SHP77 treated with DMSO at 0.1 percent for 48 hours (cell line): ENCODE results near the gene MAP1LC3B.

ENCODE experiments used
- DNase-seq: peaks from one replicate; lab custom pipeline; 2025; lab: John Stamatoyannopoulos, UW

MAP1LC3B gene

GRCh38 chr16:87432330-87432915 is 40.3 kb downstream of the MAP1LC3B start:
- no peak for DNase-seq

GRCh38 chr16:87434146-87434667 is 42.1 kb downstream of the MAP1LC3B start:
- no peak for DNase-seq

DNA sequence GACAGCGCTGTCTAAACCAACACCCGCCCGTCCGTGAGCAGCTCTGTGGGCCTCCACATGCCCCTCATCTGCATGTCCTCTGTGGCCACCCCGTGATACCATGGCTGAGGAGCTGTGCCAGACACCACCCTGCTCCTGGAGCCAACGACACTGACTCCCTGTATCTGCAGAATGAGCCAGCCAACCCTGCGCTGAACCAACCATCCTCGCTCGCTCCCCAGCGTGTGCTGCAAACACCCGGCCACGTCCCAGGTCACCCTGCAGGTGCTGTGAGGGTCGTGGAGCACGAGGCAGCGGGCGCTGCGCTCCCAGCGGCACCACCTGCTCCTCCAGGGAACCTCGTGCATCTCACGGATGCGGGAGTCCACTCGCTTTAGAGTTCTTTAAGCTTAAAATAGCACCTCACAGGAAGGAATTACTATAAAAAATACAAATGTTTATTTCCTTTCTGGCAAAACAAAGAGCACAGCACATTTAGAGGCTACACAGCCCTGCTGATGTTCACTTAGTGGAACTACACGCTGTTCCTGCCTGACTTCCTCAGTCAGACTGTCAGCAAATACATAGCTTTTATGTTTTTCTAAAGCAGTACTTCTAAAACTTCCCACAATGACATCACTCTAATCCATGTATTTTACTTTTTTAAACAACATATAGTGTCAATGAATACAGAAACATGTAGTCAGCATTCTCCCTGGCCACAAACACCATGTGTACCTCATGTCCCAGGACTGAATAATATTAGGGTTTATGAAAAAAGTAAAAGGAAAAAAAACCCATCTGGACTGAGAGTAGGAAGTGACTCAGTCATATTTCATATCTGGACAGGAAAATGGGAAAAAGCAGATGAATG is 43.5 kb downstream of the MAP1LC3B start:
- DNase-seq, result no peak

DNA sequence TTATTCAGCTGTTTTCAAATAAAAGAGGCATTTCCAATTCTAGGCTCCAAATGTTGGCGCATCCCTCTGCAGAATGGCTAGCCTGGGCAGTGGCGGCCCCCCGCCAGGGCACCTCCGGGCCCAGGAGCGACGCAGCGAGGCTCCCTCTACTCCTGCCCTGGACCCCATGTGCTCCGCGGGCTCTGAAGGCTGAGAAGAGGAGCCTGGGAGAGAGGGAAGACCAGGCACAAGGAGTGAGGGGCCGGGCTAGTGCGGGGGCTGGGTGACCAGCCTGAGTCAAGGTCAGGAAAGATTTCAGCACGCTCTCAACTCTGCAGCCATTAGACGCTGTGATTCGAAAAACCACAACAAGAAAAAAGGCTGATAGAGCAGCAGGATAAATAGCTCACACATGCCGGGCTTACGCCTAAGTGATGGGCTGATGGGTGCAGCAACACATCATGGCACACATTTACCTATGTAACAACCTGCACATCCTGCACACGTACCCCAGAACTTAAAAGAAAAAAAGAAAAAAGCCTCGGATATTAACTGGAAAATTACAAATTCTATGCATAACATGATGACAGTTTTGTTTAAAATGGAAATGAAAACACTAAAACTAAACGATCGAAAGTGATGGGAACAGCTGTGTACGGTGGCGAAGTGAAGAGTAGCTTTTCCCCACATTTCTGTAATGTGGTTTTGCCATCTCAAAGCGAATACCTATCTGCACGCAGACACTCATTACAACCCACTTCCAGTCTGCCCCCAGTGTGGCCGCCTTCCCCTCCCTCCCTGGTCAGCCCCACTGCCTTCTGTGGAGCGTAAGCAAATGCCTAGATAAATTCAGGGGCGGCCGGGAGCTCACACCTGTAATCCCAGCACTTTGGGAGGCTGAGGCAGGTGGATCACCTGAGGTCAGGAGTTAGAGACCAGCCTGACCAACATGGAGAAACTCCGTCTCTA is 44.4 kb downstream of the MAP1LC3B start:
- no peak for DNase-seq

GRCh38 chr16:87437327-87437726 is 45.2 kb downstream of the MAP1LC3B start:
- DNase-seq, result no peak

- DNase-seq, result peak; percentile 1
Observed at GRCh38 chr16:87437911-87438610, 45.9 kb downstream of the MAP1LC3B start.

GRCh38 chr16:87438611-87438985 is 46.5 kb downstream of the MAP1LC3B start:
- DNase-seq, result no peak

- DNase-seq, result no peak
Observed at GRCh38 chr16:87439926-87440325, 47.8 kb downstream of the MAP1LC3B start.

DNA sequence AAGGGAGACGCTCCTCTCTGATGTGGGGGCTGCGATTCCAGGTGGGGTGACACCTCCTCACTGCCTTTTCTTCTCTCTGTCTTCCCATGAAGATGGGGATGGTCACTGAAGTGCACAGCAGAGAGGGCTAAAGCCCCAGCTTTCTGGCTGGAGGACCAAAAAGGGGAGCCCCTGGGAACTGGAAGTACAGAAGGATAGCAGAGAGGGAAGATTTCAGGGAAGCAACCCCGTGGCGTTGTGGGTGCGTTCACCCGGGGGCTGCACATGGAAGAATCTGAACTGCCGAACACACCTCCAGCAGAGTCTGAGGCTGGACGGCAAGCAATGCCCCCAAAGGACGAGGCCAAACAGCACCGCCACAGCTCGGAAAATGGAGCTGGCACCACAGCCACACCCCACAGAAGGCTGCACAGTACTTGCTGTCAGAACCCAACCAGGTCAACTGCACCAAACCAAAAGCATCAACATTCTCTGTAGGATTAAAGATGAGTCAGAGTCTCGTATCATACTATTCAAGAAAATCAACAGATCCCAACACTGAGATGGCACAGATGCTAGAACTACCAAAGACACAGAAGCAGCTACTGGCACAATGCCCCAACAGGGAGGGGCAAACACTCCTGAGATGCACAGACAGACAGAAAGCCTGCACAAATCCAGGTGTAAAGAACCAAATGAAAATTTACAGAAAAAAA is 49.9 kb downstream of the MAP1LC3B start:
- no peak for DNase-seq

DNA sequence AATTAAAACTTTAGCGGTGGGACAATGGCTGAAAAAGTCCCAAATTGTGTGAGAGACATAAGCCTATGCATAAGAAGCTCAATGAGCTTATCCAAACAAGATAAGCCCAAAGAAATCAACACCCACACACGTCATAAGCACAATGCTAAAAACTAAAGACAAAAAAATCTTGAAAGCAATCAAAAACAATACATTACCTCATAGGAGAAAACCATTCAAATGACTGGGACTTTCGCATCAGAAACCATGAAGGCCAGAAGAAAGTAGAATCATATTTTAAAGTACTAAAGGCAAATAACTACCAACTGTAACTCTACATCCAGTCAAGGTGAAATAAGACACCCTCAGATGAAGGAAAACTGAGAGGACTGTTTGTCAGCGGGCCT is 50.4 kb downstream of the MAP1LC3B start:
- DNase-seq, result no peak

DNA sequence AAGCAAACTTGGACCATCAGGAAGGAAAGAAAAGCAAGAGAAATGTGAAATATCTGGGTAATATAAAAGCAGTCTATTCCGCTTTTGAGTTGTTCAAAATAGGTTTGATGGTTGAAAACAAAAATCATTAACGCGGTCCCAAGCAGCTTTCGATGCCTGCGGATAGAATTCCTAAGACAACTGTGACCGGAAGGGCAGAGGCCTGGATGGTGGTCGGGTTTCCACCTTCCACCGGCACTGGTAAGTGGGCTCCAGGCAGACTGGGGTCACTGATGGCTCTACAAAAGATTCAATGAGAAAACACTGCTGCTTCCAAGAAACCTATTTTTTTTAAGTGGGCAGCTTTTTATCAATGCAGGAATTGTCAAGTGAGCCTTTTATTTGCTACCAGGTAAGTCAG is 50.9 kb downstream of the MAP1LC3B start:
- no peak for DNase-seq

GRCh38 chr16:87443964-87444363 is 51.8 kb downstream of the MAP1LC3B start:
- DNase-seq, result no peak

- no peak for DNase-seq
Observed at GRCh38 chr16:87445486-87445885, 53.4 kb downstream of the MAP1LC3B start.

DNA sequence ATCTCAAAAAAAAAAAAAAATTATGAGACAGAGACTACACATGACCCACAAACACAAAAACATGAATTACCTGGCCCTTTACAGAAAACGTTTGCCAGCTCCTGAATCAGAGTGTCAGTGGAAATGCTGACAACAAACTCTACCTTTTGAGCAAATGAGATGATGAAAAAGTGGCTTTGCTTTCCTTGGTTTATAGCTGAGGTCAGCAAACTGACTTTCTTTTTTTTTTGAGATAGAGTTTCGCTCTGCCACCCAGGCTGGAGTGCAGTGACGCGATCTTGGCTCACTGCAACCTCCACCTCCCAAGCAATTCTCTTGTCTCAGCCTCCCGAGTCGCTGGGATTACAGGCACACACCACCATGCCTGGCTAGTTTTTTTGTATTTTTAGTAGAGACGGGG is 54.3 kb downstream of the MAP1LC3B start:
- no peak for DNase-seq

DNA sequence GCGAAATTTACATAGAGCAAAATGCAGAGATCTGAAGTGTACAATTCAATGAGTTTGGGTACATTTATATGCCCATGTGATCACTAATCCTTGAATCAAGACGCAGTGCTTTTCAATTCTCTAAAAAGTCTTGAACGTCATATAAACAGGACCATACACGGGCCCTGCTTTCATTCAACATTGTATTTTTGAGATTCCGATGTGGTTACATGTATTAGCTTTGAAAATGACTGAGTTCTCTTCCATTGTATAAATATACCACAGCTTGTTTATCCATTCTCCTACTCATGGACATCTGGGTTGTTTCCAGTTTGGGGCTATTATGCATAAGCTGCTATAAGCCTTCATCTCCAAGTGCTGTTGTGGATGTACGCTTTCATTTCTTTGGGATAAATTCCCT is 55.2 kb downstream of the MAP1LC3B start:
- DNase-seq, result no peak

- no peak for DNase-seq
Observed at GRCh38 chr16:87448866-87449265, 56.7 kb downstream of the MAP1LC3B start.

DNA sequence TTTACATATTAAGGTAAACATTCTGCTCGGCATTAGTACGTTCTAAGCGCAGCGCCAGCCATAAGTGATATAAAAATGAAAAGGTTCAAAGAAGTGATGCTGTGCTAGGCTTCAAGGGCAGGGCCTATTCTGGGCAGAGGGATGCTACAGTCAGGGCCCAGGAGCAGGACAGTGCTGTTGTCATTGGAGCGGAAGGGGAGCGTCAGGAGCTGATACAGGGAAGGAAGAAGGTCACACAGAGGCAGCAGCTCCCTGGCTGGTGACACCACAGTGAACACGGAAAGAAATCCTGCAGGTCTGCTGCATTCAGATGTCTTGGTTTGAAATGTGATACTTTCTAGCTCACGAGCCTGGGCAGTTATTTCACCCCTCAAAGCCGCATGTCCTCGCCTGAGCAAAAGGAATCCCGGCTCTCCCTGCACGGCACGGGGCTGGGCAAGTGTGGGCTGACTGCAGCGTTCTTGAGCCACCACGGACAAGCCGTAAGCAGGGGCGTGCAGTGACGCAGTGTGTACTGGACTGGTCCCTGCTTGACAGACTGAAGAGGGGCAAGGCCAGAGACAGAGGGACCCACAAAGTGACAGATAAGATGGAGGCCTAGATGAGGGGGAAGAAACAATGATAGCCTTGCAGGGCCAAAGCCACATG is 59.6 kb downstream of the MAP1LC3B start:
- DNase-seq, result no peak

DNA sequence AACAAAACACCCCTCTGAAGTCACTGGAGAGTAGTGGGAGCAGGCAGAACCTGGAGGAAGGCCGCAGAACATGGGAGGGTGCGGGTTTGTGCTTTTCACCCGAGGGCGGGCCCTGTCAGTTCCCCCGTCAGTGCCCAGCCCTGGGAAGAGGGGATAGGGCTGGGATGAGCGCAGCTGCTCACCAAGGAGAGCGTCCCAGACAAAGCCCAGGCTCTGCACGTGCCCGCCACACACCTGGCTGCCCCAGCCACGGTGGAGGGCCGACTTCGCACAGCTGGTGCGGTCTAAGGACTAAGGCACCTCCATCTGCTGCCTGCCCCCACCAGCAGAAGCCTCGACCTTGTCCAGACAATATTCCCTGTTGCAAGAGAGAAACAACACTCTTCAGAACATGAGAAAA is 61.2 kb downstream of the MAP1LC3B start:
- DNase-seq, result no peak
